ENCODE results near the gene NOD1. TPM values are rescaled to one million over a fixed set of nuclear protein-coding genes. Genes with fewer than 3 reads are reported as not detected.

The NOD1 gene
- total and polyA plus RNA-seq, 7 donors, result 3.0 to 17.5 (median 6.4) TPM

- WGBS, 2 donors, result 68 to 86% methylated on average over 3 of the region's 3 CpGs
- no peak for TF ChIP-seq EP300 (IDR thresholded peaks at IDR 0.05)
- no peak for TF ChIP-seq POLR2A (IDR thresholded peaks at IDR 0.05)
- no peak for TF ChIP-seq CTCF (IDR thresholded peaks at IDR 0.05)
- no peak for TF ChIP-seq POLR2AphosphoS5 (IDR thresholded peaks at IDR 0.05)
- H3K27ac ChIP-seq, result no peak overlapping the region
- H3K27me3 ChIP-seq, result no peaks in the 10 kb centered on the region
- peaks cover 0 to 68% (median 23%) of the 10 kb centered on the region in 4 donors for H3K36me3 ChIP-seq
- no peak overlapping the region for H3K4me3 ChIP-seq
- no peaks in the 10 kb centered on the region for H3K9me3 ChIP-seq
- intact Hi-C loops (cut with DNase I), result no loop called here
- peaks cover 0 to 11% (median 7%) of the 10 kb centered on the region in 4 donors for H3K4me1 ChIP-seq
- DNase-seq, result peak; percentile 45
Measured at GRCh38 chr7:30453921-30454320, 24.7 kb downstream of the NOD1 start.

DNA sequence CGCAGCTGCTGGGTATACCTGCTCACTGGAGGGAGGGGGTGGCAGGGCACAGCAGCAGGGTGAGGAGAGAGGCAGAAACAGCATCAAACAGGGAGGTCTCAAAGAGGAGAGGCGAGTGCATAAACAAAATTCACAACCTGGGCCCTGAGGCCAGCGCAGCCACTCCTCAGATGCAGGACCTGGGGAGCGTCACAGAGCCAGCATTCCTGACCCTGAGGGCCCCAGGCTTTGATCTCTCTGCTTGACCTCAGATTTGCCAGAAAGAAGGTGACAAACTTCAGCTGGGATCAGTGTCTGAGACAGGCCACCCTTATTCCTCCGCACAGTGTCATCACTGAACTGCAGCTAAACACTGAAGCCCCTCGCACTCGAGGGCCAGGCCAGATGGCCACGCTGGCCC is 25.6 kb downstream of the NOD1 start:
- intact Hi-C loops (cut with DNase I), result no loop called here
- no peak overlapping the region for H3K27ac ChIP-seq
- TF ChIP-seq EP300 (IDR thresholded peaks at IDR 0.05) (no peak), CTCF (IDR thresholded peaks at IDR 0.05) (no peak), POLR2A (IDR thresholded peaks at IDR 0.05) (no peak), POLR2AphosphoS5 (IDR thresholded peaks at IDR 0.05) (no peak)
- H3K36me3 ChIP-seq, result peaks cover 0 to 69% (median 26%) of the 10 kb centered on the region in 4 donors
- H3K9me3 ChIP-seq, result no peaks in the 10 kb centered on the region
- DNase-seq, result no peak
- peaks cover 0 to 2% (median under 1%) of the 10 kb centered on the region in 4 donors for H3K4me1 ChIP-seq
- H3K27me3 ChIP-seq, result no peaks in the 10 kb centered on the region
- 96 to 98% methylated on average over 8 of the region's 8 CpGs for WGBS, 2 donors
- no peak overlapping the region for H3K4me3 ChIP-seq

DNA sequence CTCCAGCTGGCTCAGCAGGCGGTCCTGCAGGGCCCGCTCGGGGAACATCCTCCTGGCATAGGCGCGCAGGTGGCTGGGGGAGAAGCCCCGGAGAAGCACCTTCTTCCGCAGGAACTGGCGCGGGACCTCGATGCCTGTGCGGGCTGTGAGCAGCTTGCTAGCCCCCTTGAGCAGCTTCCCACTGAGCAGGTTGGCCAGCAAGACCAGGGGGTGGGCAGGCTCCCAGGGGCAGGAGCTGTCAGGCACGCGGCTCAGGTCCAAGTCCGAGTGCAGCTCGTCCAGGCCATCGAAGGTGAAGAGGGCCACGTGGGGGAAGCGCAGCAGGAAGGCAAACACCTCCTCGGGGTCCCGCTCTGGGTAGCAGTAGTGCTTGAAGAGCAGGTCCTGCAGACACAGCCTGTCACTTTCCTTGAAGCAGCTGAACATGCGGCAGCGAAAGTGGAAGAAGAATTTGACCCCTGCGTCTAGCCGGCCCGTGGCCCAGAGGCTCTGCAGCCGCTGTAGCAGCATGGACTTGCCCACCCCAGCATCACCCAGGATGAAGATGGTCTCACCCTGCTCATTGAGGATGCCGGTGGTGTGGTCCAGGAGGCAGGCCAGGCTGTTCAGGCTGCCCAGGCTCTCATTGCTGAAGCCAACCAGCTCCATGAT is 26.2 kb downstream of the NOD1 start:
- Histone ChIP-seq H3K9me3 (no peaks in the 10 kb centered on the region), H3K27me3 (no peaks in the 10 kb centered on the region), H3K4me3 (no peak overlapping the region), H3K27ac (no peak overlapping the region), H3K36me3 (peaks cover 0 to 73% (median 26%) of the 10 kb centered on the region in 4 donors), H3K4me1 (no peaks in the 10 kb centered on the region)
- 92 to 95% methylated on average over 27 of the region's 27 CpGs for WGBS, 2 donors
- peak; percentile 65 for DNase-seq
- intact Hi-C loops (cut with DNase I), result no loop called here
- TF ChIP-seq CTCF (IDR thresholded peaks at IDR 0.05) (no peak), POLR2AphosphoS5 (IDR thresholded peaks at IDR 0.05) (no peak), EP300 (IDR thresholded peaks at IDR 0.05) (no peak), POLR2A (IDR thresholded peaks at IDR 0.05) (no peak)

- no peak overlapping the region for H3K4me3 ChIP-seq
- intact Hi-C loops (cut with DNase I), result no loop called here
- peak; percentile 57 for DNase-seq
- no peak overlapping the region for H3K27ac ChIP-seq
- H3K9me3 ChIP-seq, result no peaks in the 10 kb centered on the region
- no peaks in the 10 kb centered on the region for H3K4me1 ChIP-seq
- 90 to 94% methylated on average over 29 of the region's 29 CpGs for WGBS, 2 donors
- H3K27me3 ChIP-seq, result no peaks in the 10 kb centered on the region
- H3K36me3 ChIP-seq, result peaks cover 0 to 76% (median 25%) of the 10 kb centered on the region in 4 donors
- TF ChIP-seq POLR2AphosphoS5 (IDR thresholded peaks at IDR 0.05), result peak in 1 of 4 donors; percentile 36
- no peak for TF ChIP-seq POLR2A (IDR thresholded peaks at IDR 0.05)
Measured at GRCh38 chr7:30451539-30452279, 26.9 kb downstream of the NOD1 start.

DNA sequence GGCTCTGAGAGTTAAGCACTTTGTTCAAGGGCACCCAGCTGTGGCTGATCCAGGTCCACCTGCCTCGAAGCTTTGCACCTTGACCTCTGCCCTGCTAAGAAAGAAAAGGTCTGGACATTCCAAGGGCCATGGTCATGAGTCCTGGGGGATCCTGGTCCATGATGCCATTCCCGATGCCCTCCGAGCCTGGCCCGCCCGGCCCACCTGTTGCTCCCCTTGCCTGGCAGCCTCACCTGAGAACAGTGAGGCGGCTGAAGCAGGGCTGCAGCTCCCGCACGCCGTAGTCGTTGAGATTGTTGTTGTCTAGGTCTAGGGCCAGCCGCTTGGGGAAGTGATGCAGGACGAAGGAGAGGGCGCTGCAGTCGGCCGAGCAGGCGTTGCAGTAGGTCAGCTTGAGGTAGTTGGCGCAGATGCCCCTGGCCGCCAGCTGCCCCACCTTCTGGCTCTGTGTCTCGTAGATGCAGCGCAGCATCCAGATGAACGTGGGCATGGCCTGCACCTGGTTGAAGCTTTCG is 27.5 kb downstream of the NOD1 start:
- no peak overlapping the region for H3K4me3 ChIP-seq
- DNase-seq, result peak; percentile 49

More for the DNA sequence above, 27.5 kb downstream of the NOD1 start:
- H3K27me3 ChIP-seq, result no peaks in the 10 kb centered on the region
- peaks cover 0 to 69% (median 24%) of the 10 kb centered on the region in 4 donors for H3K36me3 ChIP-seq
- TF ChIP-seq CTCF (IDR thresholded peaks at IDR 0.05), result no peak
- TF ChIP-seq POLR2A (IDR thresholded peaks at IDR 0.05), result no peak
- no peak for TF ChIP-seq POLR2AphosphoS5 (IDR thresholded peaks at IDR 0.05)
- no peak for TF ChIP-seq EP300 (IDR thresholded peaks at IDR 0.05)
- H3K27ac ChIP-seq, result no peak overlapping the region
- H3K9me3 ChIP-seq, result no peaks in the 10 kb centered on the region
- H3K4me1 ChIP-seq, result no peaks in the 10 kb centered on the region
- 93 to 96% methylated on average over 22 of the region's 22 CpGs for WGBS, 2 donors
- intact Hi-C loops (cut with DNase I), result no loop called here

Data from sigmoid colon (tissue), 7 donors.